ENCODE data around the gene NXF1. TPM values are rescaled to one million over a fixed set of nuclear protein-coding genes. Genes with fewer than 3 reads are reported as not detected.

NXF1 gene
- total RNA-seq = 28.3 and 33.2 TPM in 2 replicates

DNA sequence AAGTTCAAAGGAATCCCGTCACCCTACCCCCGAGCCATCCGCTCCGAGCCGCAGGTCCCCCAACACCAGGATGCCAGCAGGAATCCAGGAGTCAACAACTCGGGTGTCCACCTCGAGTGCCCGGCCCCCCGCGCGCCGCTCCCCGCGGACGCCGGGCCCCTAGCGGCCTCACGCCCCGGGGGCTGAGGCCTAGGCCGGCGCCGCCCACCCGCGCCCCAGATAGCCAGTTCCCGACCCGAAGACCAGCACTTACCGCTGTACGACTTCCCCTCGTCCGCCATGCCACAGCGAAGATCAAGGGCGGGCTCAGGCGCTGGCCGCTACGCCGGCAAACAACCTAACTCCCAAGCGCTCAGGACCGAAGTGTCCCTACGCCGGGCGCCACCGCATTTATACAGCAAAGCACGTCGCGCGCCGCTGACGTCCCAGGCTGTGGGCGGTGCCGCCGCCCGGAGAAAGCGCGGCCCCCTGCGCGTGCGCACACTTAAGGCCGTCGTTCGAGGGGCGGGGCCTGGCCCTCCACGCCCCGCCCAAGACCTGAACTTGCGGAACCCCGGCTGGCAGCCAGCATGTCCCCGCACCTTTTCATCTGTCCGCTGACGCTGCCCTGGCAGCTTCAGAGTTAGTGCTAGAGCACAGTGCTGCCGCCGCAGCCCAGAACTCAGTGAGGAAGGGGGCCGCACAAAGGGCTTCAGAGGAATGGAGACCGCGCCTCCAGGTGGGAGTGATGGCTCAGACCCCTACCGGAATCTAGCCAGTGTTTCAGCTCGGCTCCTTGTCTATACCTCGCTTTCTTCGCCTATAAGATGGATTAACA is at the start of gene NXF1:
Gene NXF1, minus strand, starts transcription at position 365 of the 817 bp plus-strand sequence. Its CDS starts 84 bp downstream, at position 281.
- peak; percentile 95 for DNase-seq (ENCODE audit: low read depth)
- TF ChIP-seq, protein P1, sequence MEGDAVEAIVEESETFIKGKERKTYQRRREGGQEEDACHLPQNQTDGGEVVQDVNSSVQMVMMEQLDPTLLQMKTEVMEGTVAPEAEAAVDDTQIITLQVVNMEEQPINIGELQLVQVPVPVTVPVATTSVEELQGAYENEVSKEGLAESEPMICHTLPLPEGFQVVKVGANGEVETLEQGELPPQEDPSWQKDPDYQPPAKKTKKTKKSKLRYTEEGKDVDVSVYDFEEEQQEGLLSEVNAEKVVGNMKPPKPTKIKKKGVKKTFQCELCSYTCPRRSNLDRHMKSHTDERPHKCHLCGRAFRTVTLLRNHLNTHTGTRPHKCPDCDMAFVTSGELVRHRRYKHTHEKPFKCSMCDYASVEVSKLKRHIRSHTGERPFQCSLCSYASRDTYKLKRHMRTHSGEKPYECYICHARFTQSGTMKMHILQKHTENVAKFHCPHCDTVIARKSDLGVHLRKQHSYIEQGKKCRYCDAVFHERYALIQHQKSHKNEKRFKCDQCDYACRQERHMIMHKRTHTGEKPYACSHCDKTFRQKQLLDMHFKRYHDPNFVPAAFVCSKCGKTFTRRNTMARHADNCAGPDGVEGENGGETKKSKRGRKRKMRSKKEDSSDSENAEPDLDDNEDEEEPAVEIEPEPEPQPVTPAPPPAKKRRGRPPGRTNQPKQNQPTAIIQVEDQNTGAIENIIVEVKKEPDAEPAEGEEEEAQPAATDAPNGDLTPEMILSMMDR (IDR thresholded peaks at IDR 0.05; ENCODE audit: insufficient read depth, low read depth, low read length) = peak; percentile 10
- H3K4me3 ChIP-seq (ENCODE audit: low read depth, low read length) = peak within 1 kb of the TSS; percentile 83

DNA sequence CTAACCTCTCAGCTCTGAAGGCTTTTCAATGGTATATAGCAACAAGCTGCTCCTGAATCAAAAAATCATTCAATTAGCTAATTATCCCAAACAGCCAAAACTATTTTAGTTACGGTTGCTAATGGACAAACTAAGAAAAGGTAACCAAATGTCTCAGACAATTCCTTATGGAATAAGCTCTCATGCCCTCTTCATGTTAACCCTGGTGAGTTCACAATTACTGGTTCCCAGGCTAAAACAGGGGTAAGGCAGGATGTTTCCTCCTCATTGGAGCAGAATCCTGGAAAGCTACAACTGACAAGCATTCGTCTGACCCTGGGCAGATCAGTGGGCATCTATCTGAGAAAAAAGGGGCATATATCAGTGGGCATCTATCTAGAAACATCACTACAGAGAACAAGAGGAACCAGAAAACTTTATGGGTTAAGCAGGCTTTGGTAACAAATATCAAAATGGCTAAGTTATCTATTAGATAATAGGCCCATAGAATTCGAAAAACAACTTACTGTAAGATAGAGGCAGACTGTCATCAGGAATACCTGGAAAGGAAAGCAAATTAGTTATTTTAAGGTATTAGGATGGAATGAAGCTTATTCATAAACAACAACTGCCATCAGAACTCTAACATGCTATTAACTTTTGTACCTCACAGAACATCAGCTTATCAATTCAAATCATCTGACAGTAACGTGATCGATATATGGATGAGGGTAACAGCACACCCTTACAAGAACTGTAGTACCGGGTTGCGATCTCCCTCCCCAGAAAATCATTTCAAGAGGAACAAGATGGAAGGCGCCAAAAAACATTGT is 49.0 kb upstream of the NXF1 start:
- DNase-seq (ENCODE audit: low read depth) = no peak
- peak overlapping the region; percentile 88 for H3K4me3 ChIP-seq (ENCODE audit: low read depth, low read length)
- TF ChIP-seq, protein P1 (IDR thresholded peaks at IDR 0.05; ENCODE audit: insufficient read depth, low read depth, low read length) = no peak

DNA sequence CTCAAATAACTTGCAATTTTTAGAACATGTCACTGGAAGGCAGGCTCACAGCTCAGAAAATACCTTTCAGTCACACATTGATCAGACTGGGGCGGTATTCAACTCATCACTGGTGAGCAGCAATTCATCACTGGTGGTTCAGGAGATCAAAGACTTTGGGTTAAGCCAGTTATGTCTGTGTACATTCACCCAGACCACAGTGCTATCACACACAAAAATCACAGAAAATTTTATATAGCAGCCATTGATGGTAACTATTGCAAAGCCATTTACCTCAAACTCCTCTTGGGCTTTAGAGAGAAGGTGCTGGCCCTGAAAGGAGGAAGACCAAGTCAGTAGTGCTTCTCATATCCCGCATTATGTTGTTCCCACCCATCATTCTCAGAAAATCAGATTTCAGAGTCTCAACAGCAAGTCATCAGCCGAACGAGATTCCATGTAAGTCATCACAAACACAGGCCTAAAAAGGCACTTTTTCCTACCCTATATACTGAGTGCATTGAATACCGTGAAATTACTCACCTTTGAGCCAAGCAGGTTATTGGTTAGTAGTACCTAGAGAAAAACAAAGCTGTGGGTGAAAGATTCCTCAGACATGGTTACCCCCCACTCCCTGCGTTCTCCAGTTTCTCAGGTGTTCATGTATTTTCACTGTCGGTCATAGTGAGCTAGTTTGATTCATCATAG is 48.2 kb upstream of the NXF1 start:
- TF ChIP-seq, protein P1 (IDR thresholded peaks at IDR 0.05; ENCODE audit: insufficient read depth, low read depth, low read length) = no peak
- no peak for DNase-seq (ENCODE audit: low read depth)
- peak overlapping the region; percentile 88 for H3K4me3 ChIP-seq (ENCODE audit: low read depth, low read length)

DNA sequence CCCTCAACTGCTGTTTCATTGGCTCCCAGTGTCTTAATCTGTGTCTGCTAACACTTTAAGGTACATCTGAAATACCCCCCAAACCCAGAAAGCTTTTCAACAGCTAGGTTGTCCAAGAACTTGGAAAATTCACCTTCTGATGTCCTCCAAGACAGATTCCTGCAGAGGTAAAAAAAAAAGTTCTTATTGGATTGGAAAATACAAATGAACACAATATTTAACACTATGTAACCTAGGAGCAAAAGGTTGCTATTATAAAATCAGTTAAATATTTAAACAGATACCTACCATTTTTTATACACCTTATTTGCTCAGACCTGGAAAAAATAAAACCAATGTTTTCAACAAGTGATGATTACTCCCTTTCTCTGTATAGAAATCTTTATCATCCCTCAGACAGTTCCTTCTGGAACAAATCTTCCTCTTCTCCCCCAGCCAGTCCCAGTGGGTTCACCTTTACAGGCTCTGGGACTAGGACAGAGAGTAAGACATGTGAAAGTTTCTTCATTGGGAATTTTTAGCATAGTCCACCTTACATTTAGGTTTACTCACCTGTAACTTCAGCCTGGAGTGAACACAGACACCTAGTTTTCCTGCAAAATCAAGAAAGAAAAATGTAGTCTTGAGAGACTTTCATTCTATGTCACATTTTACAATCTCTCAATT is 47.4 kb upstream of the NXF1 start:
- TF ChIP-seq, protein P1 (IDR thresholded peaks at IDR 0.05; ENCODE audit: insufficient read depth, low read depth, low read length) = no peak
- H3K4me3 ChIP-seq (ENCODE audit: low read depth, low read length) = no peak overlapping the region

DNA sequence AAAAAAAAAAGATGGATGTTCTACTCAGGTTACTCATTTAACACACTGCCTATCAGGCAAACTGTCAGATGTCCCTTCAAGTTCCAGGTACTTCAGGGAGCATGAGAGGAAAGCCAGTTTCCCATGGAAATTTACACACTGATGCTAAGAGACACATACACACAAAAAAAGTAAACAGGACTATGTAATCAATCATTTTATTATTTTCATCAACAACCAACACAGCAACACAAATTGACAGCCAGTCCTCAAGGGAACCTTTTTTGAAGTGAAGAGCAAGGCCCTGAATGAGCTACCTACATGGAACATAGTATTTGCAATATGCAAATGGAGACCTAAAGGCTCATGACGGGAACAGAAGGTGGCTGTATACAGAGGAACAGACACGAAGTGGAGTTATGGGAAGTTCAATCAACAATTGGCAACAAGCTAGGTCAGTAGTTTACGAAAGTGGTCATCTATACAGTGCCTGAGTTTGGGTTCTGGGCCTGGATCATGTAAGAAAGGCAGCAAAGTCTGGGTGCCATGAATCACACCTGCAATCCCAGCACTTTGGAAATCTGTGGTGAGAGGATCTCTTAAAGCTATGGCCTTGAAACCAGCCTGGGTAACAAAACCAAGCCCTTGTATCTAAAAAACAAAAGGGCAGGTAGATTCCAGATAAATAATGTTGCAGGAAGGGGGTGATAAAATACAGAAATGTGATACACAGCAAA is 46.7 kb upstream of the NXF1 start:
- TF ChIP-seq, protein P1 (IDR thresholded peaks at IDR 0.05; ENCODE audit: insufficient read depth, low read depth, low read length) = no peak
- no peak for DNase-seq (ENCODE audit: low read depth)
- H3K4me3 ChIP-seq (ENCODE audit: low read depth, low read length) = no peak overlapping the region

More for the DNA sequence above, 47.4 kb upstream of the NXF1 start:
- DNase-seq (ENCODE audit: low read depth) = no peak

Data from fibroblast of villous mesenchyme (primary cell).